Esophagus squamous epithelium (tissue), 5 donors: ENCODE data around the gene NXF1. TPM values are rescaled to one million over a fixed set of nuclear protein-coding genes. Genes with fewer than 3 reads are reported as not detected.

Experiments used
- DNase-seq: peaks from one replicate; lab custom pipeline; 2025; lab: John Stamatoyannopoulos, UW
- H3K27ac ChIP-seq, 4 donors: fragments of 200-600 bp; sonication (generic); one replicate each; pipeline ENCODE4 v1.5.1; 2016 to 2019; ENCODE audit warnings: mild to moderate bottlenecking in 1 of 4
- H3K27me3 ChIP-seq, 4 donors: fragments of 200-600 bp; sonication (generic); 1 replicate in 3 of 4; 2 replicates in 1 of 4; pipeline versions ENCODE4 v1.5.1 to v1.6.0; 2017 to 2021; ENCODE audit warnings: antibody characterized with exemption in 1 of 4
- H3K36me3 ChIP-seq, 3 donors: fragments of 200-600 bp; sonication (generic); one replicate each; pipeline ENCODE4 v1.5.1; 2016 to 2019
- H3K4me1 ChIP-seq, 3 donors: fragments of 200-600 bp; sonication (generic); one replicate each; pipeline ENCODE4 v1.5.1; 2017 to 2019
- H3K4me3 ChIP-seq, 4 donors: fragments of 200-600 bp; sonication (generic); 1 replicate in 3 of 4; 2 replicates in 1 of 4; pipeline ENCODE4 v1.5.1; 2016 to 2019; ENCODE audit warnings: mild to moderate bottlenecking in 2 of 4, moderate library complexity in 1 of 4
- H3K9me3 ChIP-seq, 3 donors: fragments of 200-600 bp; sonication (generic); one replicate each; pipeline ENCODE4 v1.5.1; 2016 to 2019
- POLR2A ChIP-seq, 4 donors: fragments of 450-650 bp; IDR thresholded peaks; one replicate each; pipeline ENCODE4 v1.6.1; 2017; ENCODE audit warnings: antibody characterized with exemption in 4 of 4, mild to moderate bottlenecking in 4 of 4, moderate library complexity in 3 of 4
- WGBS, 2 donors: methylation state at CpG; one replicate each; pipeline ENCODE4 v1.1.5; 2018; 5-methylcytosine and 5-hydroxymethylcytosine counted together
- intact Hi-C: fragments of 100-400 bp; cut with DNase I; formaldehyde crosslinking; loops from one replicate; pipeline ENCODE4 v1.15.0; 2022
- total RNA-seq, 4 donors: library from RNA; depleted of rRNA; stranded (reverse); fragments of >200 nt; gene quantifications; one replicate each; pipeline ENCODE4 v1.1.0, GENCODE V29; 2016
- TF ChIP-seq, protein P1 (sequence below), 6 experiments: fragments of 450-650 bp in 4 of 6; fragments of 200-600 bp in 2 of 6; sonication (generic) in 2 of 6; IDR thresholded peaks; one replicate each; pipeline ENCODE4 v1.5.1; 2016 to 2019; ENCODE audit warnings: antibody characterized with exemption in 6 of 6, mild to moderate bottlenecking in 4 of 6, moderate library complexity in 4 of 6
- donor health status: DM: yes; HTN: yes; CAD: no.

NXF1 gene
- total RNA-seq, 4 donors from 2014 or later = 38.1 to 62.4 (median 44.4) TPM

DNA sequence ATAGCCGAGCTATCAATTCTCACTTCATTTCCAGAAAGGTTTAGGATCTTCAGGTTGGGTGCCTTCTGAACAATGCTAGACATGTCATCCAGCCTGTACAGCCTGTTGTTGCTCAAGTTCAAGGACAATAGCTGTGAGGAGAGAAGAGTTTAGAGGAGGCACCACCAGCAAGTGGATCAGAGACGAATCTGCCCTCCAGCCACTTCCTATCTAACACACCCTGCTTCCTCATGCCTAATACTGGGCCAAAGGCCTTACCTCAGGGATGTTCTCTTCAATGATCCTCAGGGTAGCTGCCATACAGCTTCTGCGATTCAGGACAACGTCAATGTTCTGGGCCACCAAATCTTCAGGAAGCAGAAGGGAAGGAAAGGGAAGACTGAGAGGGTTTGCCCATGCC, 4.2 kb downstream of the NXF1 start:
- Histone ChIP-seq H3K4me1 (peaks cover 7 to 25% (median 16%) of the 10 kb centered on the region in 3 donors), H3K4me3 (no peak overlapping the region), H3K36me3 (peaks cover 47 to 79% (median 63%) of the 10 kb centered on the region in 3 donors), H3K9me3 (no peaks in the 10 kb centered on the region), H3K27ac (no peak overlapping the region), H3K27me3 (no peaks in the 10 kb centered on the region)
- DNase-seq = no peak
- TF ChIP-seq POLR2A (IDR thresholded peaks at IDR 0.05) = no peak
- TF ChIP-seq, protein P1, sequence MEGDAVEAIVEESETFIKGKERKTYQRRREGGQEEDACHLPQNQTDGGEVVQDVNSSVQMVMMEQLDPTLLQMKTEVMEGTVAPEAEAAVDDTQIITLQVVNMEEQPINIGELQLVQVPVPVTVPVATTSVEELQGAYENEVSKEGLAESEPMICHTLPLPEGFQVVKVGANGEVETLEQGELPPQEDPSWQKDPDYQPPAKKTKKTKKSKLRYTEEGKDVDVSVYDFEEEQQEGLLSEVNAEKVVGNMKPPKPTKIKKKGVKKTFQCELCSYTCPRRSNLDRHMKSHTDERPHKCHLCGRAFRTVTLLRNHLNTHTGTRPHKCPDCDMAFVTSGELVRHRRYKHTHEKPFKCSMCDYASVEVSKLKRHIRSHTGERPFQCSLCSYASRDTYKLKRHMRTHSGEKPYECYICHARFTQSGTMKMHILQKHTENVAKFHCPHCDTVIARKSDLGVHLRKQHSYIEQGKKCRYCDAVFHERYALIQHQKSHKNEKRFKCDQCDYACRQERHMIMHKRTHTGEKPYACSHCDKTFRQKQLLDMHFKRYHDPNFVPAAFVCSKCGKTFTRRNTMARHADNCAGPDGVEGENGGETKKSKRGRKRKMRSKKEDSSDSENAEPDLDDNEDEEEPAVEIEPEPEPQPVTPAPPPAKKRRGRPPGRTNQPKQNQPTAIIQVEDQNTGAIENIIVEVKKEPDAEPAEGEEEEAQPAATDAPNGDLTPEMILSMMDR (IDR thresholded peaks at IDR 0.05) = no peak
- intact Hi-C loops = no loop called here
- 67 to 78% methylated on average over 3 to 4 of the region's 4 CpGs for WGBS, 2 donors

DNA sequence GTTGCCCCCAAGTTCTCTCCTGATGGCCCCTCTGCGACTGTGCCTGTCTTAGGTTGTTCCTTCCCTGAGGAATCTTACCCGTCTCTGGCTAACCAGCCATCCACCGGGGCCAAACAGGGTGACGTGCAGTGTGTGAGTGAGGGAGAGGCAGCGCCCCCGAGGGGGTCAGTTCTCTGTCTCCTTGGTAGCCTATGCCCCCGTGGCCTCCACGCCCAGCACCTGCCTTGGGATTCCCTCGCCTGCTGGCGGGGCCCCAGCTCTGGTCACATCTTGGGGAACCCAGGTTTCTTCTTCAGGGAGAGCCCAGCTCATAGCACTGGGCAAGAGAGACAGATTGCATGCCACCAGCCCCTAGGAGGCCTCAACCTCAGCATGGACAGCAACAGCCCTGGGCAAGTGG, 5.8 kb downstream of the NXF1 start:
- DNase-seq = no peak
- Histone ChIP-seq H3K9me3 (no peaks in the 10 kb centered on the region), H3K27me3 (no peaks in the 10 kb centered on the region), H3K27ac (no peak overlapping the region), H3K4me3 (no peak overlapping the region), H3K4me1 (peaks cover 4 to 16% (median 13%) of the 10 kb centered on the region in 3 donors), H3K36me3 (peaks cover 61 to 95% (median 79%) of the 10 kb centered on the region in 3 donors)
- intact Hi-C loops = no loop called here
- WGBS, 2 donors = 80 to 89% methylated on average over 3 to 7 of the region's 10 CpGs
- TF ChIP-seq POLR2A (IDR thresholded peaks at IDR 0.05) = no peak
- TF ChIP-seq, protein P1 (IDR thresholded peaks at IDR 0.05) = no peak

DNA sequence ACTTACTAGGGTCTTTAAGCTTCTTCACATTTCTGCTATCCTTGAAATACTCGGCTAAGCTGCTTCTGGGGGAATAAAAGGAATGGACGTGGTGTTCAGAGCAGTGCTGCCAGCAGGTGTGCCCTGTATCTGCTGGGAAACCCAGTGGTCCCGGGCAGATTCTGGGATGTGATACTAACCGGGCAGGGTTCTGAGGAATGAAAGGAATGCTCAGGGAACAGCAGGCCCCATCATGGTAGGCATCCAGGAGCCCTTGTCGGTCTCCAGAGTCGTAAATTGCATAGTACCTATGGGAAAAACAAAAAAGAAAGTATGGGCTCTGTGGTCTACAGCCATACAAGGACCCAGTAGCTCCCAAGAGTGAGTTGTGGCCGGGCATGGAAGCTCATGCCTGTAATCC, 9.0 kb downstream of the NXF1 start:
- Histone ChIP-seq H3K4me3 (no peak overlapping the region), H3K27me3 (no peaks in the 10 kb centered on the region), H3K9me3 (no peaks in the 10 kb centered on the region), H3K27ac (no peak overlapping the region), H3K36me3 (peaks cover 59 to 92% (median 81%) of the 10 kb centered on the region in 3 donors), H3K4me1 (peaks cover 7 to 18% (median 9%) of the 10 kb centered on the region in 3 donors)
- no peak for DNase-seq
- WGBS, 2 donors = 85 to 92% methylated on average over 6 of the region's 7 CpGs
- intact Hi-C loops = no loop called here
- TF ChIP-seq, protein P1 (IDR thresholded peaks at IDR 0.05) = no peak
- TF ChIP-seq POLR2A (IDR thresholded peaks at IDR 0.05) = no peak

DNA sequence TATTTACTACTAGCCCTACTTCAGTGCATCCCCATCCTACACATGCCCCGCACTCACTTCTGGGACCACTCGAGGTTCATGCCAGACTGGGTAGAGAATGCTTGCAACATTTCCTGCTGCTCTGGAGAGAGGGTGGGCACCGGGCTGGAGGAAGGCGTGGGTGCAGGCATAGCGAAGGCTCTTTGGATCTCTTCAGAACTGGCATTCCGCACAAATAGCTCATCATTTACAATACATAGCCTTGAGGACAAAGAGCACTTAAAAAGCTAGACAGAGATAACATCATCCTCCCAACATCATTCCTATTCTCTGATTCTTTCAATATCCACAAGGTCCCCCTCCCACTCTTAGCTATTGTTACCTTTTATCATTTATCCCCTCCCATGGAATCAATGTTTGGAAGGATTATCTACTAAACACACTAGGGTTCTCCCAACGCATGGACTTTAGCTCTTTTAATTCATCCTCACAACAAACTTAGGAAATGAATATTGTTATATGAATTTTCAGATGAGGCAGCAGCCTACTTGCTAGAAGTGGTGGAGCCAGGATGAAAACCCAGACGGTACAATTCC, 11.0 kb downstream of the NXF1 start:
- 88 to 92% methylated on average over 8 of the region's 8 CpGs for WGBS, 2 donors
- Histone ChIP-seq H3K4me1 (peaks cover 17 to 38% (median 18%) of the 10 kb centered on the region in 3 donors), H3K4me3 (no peak overlapping the region), H3K27ac (no peak overlapping the region), H3K36me3 (peaks cover 41 to 87% (median 62%) of the 10 kb centered on the region in 3 donors), H3K9me3 (no peaks in the 10 kb centered on the region), H3K27me3 (no peaks in the 10 kb centered on the region)
- intact Hi-C loops = loop anchor here (5.0 kb wide), 1 partner anchor 68 kb away; no protein-coding TSS in a partner anchor
- no peak for TF ChIP-seq POLR2A (IDR thresholded peaks at IDR 0.05)
- TF ChIP-seq, protein P1 (IDR thresholded peaks at IDR 0.05) = no peak
- no peak for DNase-seq

DNA sequence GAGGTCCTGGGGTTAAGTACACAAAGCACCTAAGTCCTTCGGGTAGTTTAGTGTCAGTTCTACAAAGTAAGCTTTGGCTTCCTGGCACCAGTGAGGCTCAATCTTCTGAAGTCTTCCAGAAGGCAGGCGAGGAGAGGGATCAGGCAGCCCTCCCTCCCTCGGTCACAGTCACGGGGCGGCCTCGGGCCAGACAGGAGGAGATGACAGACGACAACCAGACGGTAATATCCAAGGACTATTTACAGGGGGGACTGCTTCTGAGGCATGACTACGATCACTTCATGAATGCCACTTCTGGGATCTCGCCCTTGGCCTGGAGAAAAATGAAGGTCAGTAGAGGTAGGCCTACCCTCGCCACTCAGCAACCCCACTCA, 13.1 kb downstream of the NXF1 start:
- H3K27me3 ChIP-seq = no peaks in the 10 kb centered on the region
- H3K4me1 ChIP-seq = peaks cover 27 to 54% (median 31%) of the 10 kb centered on the region in 3 donors
- TF ChIP-seq, protein P1 (IDR thresholded peaks at IDR 0.05) = peak in 1 of 6 experiments; percentile 0
- TF ChIP-seq POLR2A (IDR thresholded peaks at IDR 0.05) = no peak
- 0 to 33% methylated on average over 6 to 7 of the region's 11 CpGs for WGBS, 2 donors
- H3K4me3 ChIP-seq = peak overlapping the region; percentile 81 to 90 (median 86)
- H3K27ac ChIP-seq = peak overlapping the region; percentile 86 to 93 (median 88)
- no peaks in the 10 kb centered on the region for H3K9me3 ChIP-seq
- no peak for DNase-seq
- intact Hi-C loops = loop anchor here (5.0 kb wide), 1 partner anchor 70 kb away; no protein-coding TSS in a partner anchor
- peaks cover 32 to 71% (median 44%) of the 10 kb centered on the region in 3 donors for H3K36me3 ChIP-seq
